ENCODE results near the gene KRTAP4-9. TPM values are rescaled to one million over a fixed set of nuclear protein-coding genes. Genes with fewer than 3 reads are reported as not detected.
"Not testable (repeated sequence)": the region's sequence is repeated elsewhere in the genome, so short reads cannot be mapped to it uniquely, and the experiment has no call there.

The KRTAP4-9 gene
- not detected in 2 replicates for total RNA-seq

GRCh38 chr17:41105347-41105746 lies at the start of gene KRTAP4-9:
KRTAP4-9 (plus strand) TSS chr17:41105389; CDS start chr17:41105389, 0 bp downstream.
- not testable (repeated sequence) for DNase-seq (ENCODE audit: extremely low read depth, low read depth, low spot score)

- DNase-seq (ENCODE audit: extremely low read depth, low read depth, low spot score) = no peak
Measured at GRCh38 chr17:41057547-41057946, 47.6 kb upstream of the KRTAP4-9 start.

- no peak for DNase-seq (ENCODE audit: extremely low read depth, low read depth, low spot score)
Measured at GRCh38 chr17:41058741-41059140, 46.4 kb upstream of the KRTAP4-9 start.

DNA sequence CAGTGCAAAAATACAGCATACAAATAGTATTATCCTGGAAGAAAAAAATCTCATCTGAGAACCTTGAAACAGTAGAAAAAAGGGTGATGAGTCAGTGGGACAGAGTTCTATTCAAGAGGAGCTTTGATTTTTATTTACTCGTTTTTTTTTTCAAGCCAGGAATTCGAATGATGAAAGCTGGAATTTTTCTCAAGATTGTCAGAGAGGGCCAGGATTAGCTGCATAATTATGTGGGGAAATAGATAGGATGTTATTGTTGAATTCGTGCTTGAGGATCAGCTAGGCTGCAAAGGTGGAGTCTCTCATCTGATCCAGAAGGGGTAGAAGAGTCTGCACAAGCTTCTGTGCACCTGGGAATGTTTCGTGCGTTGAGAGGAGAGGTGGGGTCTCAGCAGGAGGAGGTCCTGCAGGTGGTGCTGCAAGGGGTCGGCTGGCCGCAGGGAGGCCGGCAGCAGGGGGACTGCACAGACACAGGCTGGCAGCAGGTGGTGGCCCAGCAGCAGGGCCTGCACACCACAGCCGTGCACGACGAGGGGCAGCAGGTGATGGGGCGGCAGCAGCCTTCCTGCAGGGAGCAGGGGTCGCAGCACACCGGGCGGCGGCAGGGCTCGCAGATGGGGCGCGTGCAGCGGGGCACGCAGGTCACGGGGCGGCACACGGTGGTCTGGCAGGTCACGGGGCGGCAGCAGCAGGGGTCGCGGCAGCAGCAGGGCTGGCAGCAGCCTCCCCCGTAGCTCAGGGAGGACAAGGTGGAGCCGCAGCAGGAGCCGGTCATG lies 45.7 kb upstream of the KRTAP4-9 start:
- DNase-seq (ENCODE audit: extremely low read depth, low read depth, low spot score) = not testable (repeated sequence)

DNA sequence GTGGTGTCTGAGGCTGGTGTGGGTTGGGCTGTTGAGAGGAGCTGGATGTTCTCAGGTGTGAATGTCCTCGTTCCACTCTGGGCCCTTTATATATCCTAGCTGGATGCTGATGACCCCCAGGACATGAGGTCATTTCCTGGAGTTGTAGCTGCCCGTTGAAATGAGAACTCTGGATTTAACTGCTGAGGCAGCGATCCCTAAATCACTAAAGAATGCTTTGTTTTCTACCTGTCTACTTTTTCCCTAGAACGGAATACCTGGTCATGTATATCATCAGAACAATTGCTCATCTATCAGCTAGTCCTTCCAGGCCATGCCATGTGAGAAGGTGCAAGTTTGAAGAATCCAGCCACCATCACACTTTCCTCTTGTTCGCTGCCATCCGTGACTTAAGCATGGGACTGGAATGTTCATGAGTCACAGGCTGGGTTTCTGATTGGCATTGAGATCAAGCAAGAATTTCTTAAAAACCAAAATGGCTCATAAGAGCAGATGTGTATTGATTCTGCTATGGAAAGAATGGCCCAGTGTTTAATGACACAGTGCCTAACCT lies 45.1 kb upstream of the KRTAP4-9 start, which contains the start of gene KRTAP2-3:
KRTAP2-3 (minus strand) TSS at position 63 of the 553 bp plus-strand sequence. CDS start 64 bp downstream, outside the sequence.
- no peak for DNase-seq (ENCODE audit: extremely low read depth, low read depth, low spot score)

DNA sequence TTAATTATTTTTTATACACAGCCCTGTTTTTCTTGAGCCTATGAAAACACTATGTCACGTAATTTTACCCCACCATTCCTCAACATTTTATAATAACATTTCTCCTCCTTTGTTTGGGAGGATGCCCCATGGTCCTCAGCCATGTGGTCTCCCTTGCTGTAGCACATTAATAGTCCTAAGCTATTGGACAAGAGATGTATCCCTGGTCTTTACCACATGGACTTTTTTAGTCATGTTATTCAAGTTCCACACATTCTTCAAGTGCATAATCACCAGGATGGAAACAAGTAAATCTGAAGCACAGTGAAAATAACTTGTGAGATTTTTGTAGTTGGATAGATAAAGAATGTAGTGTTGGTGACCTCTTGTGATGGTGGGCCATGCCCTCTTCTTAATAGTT lies 43.2 kb upstream of the KRTAP4-9 start:
- no peak for DNase-seq (ENCODE audit: extremely low read depth, low read depth, low spot score)

DNA sequence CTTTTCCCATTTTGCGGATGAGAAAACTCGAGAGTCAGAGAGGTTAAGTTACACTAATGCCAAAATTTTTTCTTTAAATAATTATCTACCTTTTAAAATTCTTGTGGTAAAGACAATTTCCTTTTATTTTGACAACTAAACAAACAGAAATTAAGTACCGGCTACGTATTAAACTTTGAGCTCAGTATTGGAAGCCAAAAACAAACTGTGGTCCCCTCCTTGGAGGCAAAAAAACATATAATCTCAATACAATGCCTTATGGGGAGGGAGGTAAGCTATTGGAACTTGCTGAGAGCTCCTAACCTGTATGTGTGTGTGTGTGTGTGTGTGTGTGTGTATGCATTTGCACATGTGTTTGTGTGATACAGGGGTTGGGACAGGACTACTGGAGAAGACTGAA lies 41.7 kb upstream of the KRTAP4-9 start:
- DNase-seq (ENCODE audit: extremely low read depth, low read depth, low spot score) = no peak

GRCh38 chr17:41064301-41064700 lies 40.9 kb upstream of the KRTAP4-9 start:
- DNase-seq (ENCODE audit: extremely low read depth, low read depth, low spot score) = no peak

- not testable (repeated sequence) for DNase-seq (ENCODE audit: extremely low read depth, low read depth, low spot score)
Measured at GRCh38 chr17:41065016-41065689, 40.0 kb upstream of the KRTAP4-9 start.

DNA sequence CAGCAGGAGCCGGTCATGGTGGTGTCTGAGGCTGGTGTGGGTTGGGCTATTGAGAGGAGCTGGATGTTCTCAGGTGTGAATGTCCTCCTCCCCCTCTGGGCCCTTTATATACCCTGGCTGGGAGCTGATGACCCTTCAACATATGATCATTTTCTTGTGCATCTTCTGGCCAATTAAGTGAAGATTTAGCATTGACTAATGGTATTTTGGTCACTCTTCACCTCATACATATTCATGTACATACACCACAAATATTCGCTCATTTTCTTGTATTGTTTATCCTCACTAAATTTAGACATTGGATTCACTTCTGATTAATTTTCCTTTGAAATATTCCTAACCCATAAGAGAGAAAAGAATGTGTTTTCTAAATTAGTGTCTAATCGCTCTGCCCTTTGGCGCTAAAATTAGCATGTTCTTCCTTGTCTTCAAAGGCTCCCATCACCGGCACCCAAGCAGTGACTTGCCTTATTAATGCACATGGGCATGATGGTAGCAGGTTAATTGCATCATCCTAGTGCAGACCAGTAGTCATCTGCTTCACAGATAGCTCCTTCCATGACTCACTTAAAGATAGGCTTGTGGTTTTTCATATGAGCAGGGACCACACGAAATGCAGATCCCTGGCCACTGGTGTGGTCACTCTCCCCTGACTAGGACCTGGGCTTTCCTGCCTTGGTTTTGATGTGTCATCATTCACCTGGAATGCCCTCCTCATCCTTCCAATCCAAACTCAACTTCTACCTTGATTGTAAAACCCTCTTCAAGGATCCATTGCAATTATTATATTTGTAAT lies 39.2 kb upstream of the KRTAP4-9 start, which contains the start of gene KRTAP2-4:
KRTAP2-4 (minus strand) TSS at position 51 of the 796 bp plus-strand sequence; CDS start at position 17, 34 bp downstream.
- DNase-seq (ENCODE audit: extremely low read depth, low read depth, low spot score) = no peak

GRCh38 chr17:41067281-41067680 lies 37.9 kb upstream of the KRTAP4-9 start:
- no peak for DNase-seq (ENCODE audit: extremely low read depth, low read depth, low spot score)

- DNase-seq (ENCODE audit: extremely low read depth, low read depth, low spot score) = no peak
Measured at GRCh38 chr17:41069031-41069430, 36.2 kb upstream of the KRTAP4-9 start.

- no peak for DNase-seq (ENCODE audit: extremely low read depth, low read depth, low spot score)
Measured at GRCh38 chr17:41071606-41072360, 33.4 kb upstream of the KRTAP4-9 start.

GRCh38 chr17:41073676-41074075 lies 31.5 kb upstream of the KRTAP4-9 start:
- DNase-seq (ENCODE audit: extremely low read depth, low read depth, low spot score) = no peak

DNA sequence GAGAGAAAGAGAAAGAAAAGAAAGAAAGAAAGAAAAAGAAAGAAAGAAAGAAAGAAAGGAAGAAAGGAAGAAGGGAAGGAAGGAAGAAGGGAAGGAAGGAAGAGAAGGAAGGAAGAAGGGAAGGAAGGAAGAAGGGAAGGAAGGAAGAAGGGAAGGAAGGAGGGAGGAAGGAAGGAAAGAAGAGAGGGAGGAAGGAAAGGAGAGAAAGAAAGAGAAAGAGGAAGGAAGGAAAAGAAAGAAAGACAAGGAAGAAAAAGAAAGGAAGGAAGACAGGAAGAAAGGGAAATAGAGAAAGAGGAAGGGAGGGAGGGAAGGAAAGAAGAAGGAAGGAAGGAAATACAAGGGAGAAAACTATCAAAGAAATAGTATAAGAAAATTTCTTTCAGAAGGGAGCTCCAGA lies 28.4 kb upstream of the KRTAP4-9 start:
- no peak for DNase-seq (ENCODE audit: extremely low read depth, low read depth, low spot score)

GRCh38 chr17:41082626-41083025 lies 22.6 kb upstream of the KRTAP4-9 start:
- no peak for DNase-seq (ENCODE audit: extremely low read depth, low read depth, low spot score)

DNA sequence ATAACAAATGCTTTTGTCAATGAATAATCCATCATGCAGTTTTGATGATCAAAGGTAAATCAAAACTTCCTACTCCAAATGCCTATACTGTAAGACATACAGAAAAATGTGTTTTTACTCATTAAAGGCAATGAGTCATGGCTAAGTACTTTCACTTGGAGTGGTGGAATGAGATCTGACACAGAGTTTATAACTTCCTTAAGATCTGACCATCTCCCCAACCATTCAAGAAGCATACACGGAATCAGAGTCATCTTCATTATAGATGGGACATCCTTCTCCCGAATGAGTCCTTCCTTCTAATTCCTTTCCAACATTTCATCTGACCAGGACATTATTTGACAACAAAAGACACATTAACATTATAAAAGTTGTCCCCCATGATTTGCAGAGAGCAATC lies 21.8 kb upstream of the KRTAP4-9 start:
- not testable (repeated sequence) for DNase-seq (ENCODE audit: extremely low read depth, low read depth, low spot score)

DNA sequence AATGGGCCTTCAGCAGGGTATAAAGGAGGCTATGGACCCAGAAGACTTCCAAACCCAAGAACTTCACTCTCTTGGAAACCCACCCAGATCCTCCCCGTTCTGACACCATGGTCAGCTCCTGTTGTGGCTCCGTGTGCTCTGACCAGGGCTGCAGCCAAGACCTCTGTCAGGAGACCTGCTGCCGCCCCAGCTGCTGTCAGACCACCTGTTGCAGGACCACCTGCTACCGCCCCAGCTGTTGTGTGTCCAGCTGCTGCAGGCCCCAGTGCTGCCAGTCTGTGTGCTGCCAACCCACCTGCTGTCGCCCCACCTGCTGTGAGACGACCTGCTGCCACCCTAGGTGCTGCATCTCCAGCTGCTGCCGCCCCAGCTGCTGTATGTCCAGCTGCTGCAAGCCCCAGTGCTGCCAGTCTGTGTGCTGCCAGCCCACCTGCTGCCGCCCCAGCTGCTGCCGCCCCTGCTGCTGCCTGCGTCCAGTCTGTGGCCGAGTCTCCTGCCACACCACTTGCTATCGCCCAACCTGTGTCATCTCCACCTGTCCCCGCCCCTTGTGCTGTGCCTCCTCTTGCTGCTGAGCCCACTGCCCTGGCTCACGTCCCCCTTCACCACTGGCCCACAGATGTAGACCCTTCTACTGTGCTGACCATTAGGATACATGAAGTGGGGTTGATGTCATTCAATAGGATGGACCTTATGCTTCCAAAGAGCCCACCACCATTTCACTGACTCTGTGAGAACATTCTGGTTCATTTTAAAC lies 20.9 kb upstream of the KRTAP4-9 start, which contains the start of gene KRTAP4-7:
KRTAP4-7 (plus strand) TSS at position 51 of the 757 bp plus-strand sequence; CDS start at position 108, 57 bp downstream.
- DNase-seq (ENCODE audit: extremely low read depth, low read depth, low spot score) = not testable (repeated sequence)

GRCh38 chr17:41088760-41089352 lies 16.3 kb upstream of the KRTAP4-9 start:
- DNase-seq (ENCODE audit: extremely low read depth, low read depth, low spot score) = not testable (repeated sequence)

Data from glomerular endothelial cell (primary cell).